Thyroid gland (tissue), 4 donors: ENCODE results near the gene SPOPL. TPM values are rescaled to one million over a fixed set of nuclear protein-coding genes. Genes with fewer than 3 reads are reported as not detected.

Experiments
- DNase-seq, 2 donors: peaks; one replicate each; pipeline ENCODE4 v3.0.0-alpha.2; 2019
- H3K27ac ChIP-seq, 3 donors: fragments of 200-600 bp; sonication (generic); 1 replicate in 2 of 3; 2 replicates in 1 of 3; pipeline ENCODE4 v1.5.1; 2016 to 2019; ENCODE audit warnings: mild to moderate bottlenecking in 1 of 3, moderate library complexity in 1 of 3
- H3K27me3 ChIP-seq: fragments of 200-600 bp; sonication (generic); one replicate; pipeline ENCODE4 v1.5.1; 2019
- H3K36me3 ChIP-seq, 2 donors: fragments of 200-600 bp; sonication (generic); one replicate each; pipeline ENCODE4 v1.5.1; 2016 to 2019
- H3K4me1 ChIP-seq, 2 donors: fragments of 200-600 bp; sonication (generic); one replicate each; pipeline ENCODE4 v1.5.1; 2017 to 2019
- H3K4me3 ChIP-seq, 3 donors: fragments of 200-600 bp; sonication (generic); replicated peaks in 1 of 3; 1 replicate in 2 of 3; 2 replicates in 1 of 3; pipeline ENCODE4 v1.5.1; 2016; ENCODE audit warnings: mild to moderate bottlenecking in 1 of 3
- H3K9me3 ChIP-seq: fragments of 200-600 bp; sonication (generic); one replicate; pipeline ENCODE4 v1.5.1; 2017
- POLR2A ChIP-seq, 2 donors: fragments of 450-650 bp; IDR thresholded peaks; one replicate each; pipeline ENCODE4 v1.6.1; 2017; ENCODE audit warnings: antibody characterized with exemption in 2 of 2, mild to moderate bottlenecking in 2 of 2, moderate library complexity in 1 of 2
- WGBS, 2 donors: methylation state at CpG; one replicate each; pipeline ENCODE4 v1.1.5; 2017; 5-methylcytosine and 5-hydroxymethylcytosine counted together
- intact Hi-C: fragments of 100-400 bp; cut with DNase I; formaldehyde crosslinking; loops from one replicate; pipeline ENCODE4 v1.15.1; 2023
- total RNA-seq, 4 donors: library from RNA; depleted of rRNA; stranded (reverse); fragments of >200 nt; gene quantifications; one replicate each; pipeline ENCODE4 v1.2.3, GENCODE V29; 2016
- TF ChIP-seq, protein P1 (sequence below), 6 experiments: fragments of 200-600 bp in 3 of 6; fragments of 450-650 bp in 3 of 6; sonication (generic) in 3 of 6; IDR thresholded peaks; one replicate each; pipeline ENCODE4 v1.5.1; 2016 to 2019; ENCODE audit warnings: antibody characterized with exemption in 6 of 6, mild to moderate bottlenecking in 2 of 6, inconsistent platforms in 1 of 6, moderate library complexity in 1 of 6

SPOPL gene
- total RNA-seq, 4 donors from 2014 or later = 18.0 to 32.7 (median 24.0) TPM

DNA sequence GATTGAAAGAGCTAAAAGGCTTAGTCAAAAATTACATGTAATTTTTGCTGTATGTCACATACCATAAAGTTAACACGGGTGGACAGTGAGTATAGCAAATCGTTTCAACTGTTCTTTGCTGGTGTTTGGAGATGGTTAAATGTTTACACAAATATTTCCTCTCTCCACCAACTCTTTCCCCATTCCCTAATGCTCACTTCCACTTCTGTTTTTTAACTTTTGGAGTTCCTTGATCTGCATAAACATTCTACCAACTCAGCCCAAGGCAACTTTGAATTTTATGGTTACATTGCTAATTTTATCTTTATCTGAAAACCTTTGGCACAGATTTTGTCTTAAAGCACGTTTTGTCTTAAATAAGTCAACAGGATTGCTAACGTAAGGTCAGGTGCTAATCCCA, 1.9 kb upstream of the SPOPL start:
- Histone ChIP-seq H3K27ac (no peak overlapping the region), H3K36me3 (no peaks in the 10 kb centered on the region), H3K4me1 (peaks cover 21 to 28% of the 10 kb centered on the region in 2 donors), H3K9me3 (no peaks in the 10 kb centered on the region), H3K4me3 (no peak overlapping the region), H3K27me3 (no peaks in the 10 kb centered on the region)
- WGBS, 2 donors = 81 to 86% methylated on average over 4 of the region's 4 CpGs
- no peak for TF ChIP-seq POLR2A (IDR thresholded peaks at IDR 0.05)
- DNase-seq = no peak
- intact Hi-C loops = no loop called here

DNA sequence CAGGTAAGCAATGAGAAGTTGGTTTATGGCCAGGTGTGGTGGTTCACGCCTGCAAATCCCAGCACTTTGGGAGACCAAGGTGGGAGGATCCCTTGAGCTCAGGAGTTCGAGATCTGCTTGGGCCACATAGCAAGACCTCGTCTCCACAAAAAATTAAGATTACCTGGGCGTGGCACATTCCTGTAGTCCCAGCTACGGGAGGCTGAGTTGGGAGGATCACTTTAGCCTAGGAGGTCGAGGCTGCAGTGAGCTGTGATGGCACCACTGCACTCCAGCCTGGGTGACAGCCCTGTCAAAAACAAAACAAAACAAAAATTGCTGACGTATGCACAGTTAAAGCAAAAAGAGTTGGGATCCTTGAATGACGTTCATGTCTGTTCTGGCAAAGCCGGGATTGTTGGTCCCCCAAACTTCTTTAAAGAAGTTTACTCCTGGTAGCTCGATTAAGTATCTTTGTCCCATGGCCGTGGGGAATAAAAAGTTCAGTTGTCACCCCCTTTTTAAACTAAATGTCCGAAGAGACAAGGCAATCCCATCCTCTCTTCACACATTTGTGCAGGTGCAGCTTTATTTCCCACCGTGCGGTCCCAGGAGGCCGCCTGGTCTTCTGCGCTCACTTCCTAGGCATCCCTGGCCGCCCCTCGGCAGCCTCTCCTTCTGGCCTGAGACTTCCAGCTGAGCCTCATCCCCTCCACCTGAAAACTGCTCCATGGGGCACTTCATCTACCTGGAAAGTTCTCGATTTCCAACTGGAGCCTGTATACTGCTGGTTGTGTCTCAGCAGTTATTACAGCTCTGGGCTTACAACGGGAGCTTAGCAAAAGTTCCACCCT, 762 bp upstream of the SPOPL start:
- Histone ChIP-seq H3K27ac (peak overlapping the region; percentile 81 to 89 (median 89)), H3K27me3 (no peaks in the 10 kb centered on the region), H3K36me3 (no peaks in the 10 kb centered on the region), H3K4me1 (peaks cover 22 to 28% of the 10 kb centered on the region in 2 donors), H3K9me3 (no peaks in the 10 kb centered on the region), H3K4me3 (peak overlapping the region; percentile 81 to 92 (median 84))
- intact Hi-C loops = no loop called here
- WGBS, 2 donors = 51 to 57% methylated on average over 19 to 20 of the region's 20 CpGs
- TF ChIP-seq POLR2A (IDR thresholded peaks at IDR 0.05) = no peak
- TF ChIP-seq, protein P1, sequence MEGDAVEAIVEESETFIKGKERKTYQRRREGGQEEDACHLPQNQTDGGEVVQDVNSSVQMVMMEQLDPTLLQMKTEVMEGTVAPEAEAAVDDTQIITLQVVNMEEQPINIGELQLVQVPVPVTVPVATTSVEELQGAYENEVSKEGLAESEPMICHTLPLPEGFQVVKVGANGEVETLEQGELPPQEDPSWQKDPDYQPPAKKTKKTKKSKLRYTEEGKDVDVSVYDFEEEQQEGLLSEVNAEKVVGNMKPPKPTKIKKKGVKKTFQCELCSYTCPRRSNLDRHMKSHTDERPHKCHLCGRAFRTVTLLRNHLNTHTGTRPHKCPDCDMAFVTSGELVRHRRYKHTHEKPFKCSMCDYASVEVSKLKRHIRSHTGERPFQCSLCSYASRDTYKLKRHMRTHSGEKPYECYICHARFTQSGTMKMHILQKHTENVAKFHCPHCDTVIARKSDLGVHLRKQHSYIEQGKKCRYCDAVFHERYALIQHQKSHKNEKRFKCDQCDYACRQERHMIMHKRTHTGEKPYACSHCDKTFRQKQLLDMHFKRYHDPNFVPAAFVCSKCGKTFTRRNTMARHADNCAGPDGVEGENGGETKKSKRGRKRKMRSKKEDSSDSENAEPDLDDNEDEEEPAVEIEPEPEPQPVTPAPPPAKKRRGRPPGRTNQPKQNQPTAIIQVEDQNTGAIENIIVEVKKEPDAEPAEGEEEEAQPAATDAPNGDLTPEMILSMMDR (IDR thresholded peaks at IDR 0.05) = no peak
- DNase-seq = no peak

DNA sequence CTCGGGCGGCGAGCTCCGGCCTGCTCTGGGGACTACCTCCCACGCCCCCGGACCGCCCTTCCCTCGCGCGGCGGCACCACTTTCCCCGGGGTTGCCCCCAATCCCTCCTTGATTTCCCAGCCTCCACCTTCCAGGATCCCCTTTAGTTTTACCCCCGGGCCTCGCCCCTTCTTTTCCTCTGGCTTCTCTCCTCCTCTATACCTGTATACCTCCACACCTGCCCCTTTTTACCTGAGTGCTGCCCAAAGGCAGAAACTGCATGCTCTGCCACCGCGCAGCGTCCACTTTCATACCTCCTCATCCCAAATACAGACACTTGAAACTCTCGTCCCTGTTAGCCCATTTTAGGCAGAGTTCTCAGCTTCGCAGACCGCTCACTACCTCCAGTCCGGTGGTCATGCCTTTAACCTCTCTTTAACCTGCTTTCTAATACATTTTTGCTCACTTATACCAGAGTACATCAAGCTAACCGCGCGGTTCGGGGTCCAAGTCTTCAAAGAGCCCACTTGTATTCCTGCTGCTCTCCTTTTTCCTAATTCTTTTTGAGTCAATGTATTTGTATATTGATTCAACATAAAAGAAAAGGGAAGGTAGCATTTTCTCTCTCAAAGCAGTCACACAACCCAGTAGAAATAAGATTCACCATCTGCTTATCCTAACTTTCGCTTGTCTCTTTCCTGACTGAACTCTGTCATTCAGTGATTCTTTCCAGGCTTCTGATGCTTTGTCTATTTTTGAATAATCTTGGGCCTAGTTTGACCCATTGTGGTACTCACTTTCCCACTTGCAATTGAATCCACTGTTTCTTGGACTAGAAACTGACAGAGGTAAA, 901 bp downstream of the SPOPL start:
- 4 to 5% methylated on average over 26 of the region's 26 CpGs for WGBS, 2 donors
- intact Hi-C loops = no loop called here
- Histone ChIP-seq H3K4me1 (peaks cover 25 to 43% of the 10 kb centered on the region in 2 donors), H3K4me3 (peak overlapping the region; percentile 61 to 92 (median 80)), H3K27ac (peak overlapping the region; percentile 75 to 89 (median 89)), H3K9me3 (no peaks in the 10 kb centered on the region), H3K36me3 (no peaks in the 10 kb centered on the region), H3K27me3 (no peaks in the 10 kb centered on the region)
- TF ChIP-seq, protein P1 (IDR thresholded peaks at IDR 0.05) = no peak
- TF ChIP-seq POLR2A (IDR thresholded peaks at IDR 0.05) = no peak
- no peak for DNase-seq

DNA sequence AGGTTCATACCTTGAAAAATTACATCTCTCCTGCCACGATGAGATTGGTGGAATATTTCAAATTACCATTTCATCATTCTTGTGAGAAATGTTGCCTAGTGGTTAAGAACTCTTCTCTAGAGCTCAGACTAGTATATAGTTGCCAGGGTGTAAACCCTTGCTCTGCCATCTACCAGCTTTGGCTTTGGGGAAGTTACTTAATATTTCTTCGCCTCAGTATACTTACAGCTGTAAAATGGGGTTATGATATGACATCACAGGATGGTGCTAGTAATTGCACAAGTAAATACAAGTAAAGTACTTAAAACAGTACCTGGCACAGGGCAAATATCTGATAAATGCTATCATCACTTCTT, 1.5 kb downstream of the SPOPL start:
- intact Hi-C loops = no loop called here
- H3K36me3 ChIP-seq = no peaks in the 10 kb centered on the region
- 54 to 55% methylated on average over 2 of the region's 2 CpGs for WGBS, 2 donors

DNA sequence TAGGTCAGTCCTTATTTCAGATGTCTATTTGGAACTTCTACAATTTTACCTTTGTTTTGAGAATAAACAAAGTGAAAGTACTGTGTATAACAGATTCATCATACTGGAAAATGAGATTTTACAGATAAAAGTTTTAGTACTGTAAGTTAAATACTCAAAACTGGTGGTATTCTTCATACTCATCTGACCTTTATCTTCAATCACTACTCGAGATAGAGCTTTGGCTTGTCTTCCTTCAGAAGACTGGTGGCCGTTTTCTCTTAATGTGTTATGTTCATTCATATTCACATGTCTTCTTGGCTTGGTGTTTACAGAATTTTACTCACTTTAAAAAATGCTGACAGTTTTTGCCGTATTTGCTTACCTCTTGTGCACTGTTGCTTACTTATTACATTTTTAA, 2.1 kb downstream of the SPOPL start:
- TF ChIP-seq POLR2A (IDR thresholded peaks at IDR 0.05) = no peak
- TF ChIP-seq, protein P1 (IDR thresholded peaks at IDR 0.05) = no peak

More for the DNA sequence above, 1.5 kb downstream of the SPOPL start:
- no peaks in the 10 kb centered on the region for H3K9me3 ChIP-seq
- DNase-seq = no peak
- H3K4me3 ChIP-seq = no peak overlapping the region
- H3K27me3 ChIP-seq = no peaks in the 10 kb centered on the region
- no peak overlapping the region for H3K27ac ChIP-seq
- TF ChIP-seq POLR2A (IDR thresholded peaks at IDR 0.05) = no peak
- TF ChIP-seq, protein P1 (IDR thresholded peaks at IDR 0.05) = no peak
- H3K4me1 ChIP-seq = peaks cover 27 to 43% of the 10 kb centered on the region in 2 donors

More for the DNA sequence above, 2.1 kb downstream of the SPOPL start:
- no peaks in the 10 kb centered on the region for H3K9me3 ChIP-seq
- no peak for DNase-seq
- H3K27ac ChIP-seq = no peak overlapping the region
- H3K4me3 ChIP-seq = no peak overlapping the region
- intact Hi-C loops = no loop called here
- H3K36me3 ChIP-seq = no peaks in the 10 kb centered on the region
- WGBS, 2 donors = 56% methylated on average over 3 of the region's 3 CpGs
- no peaks in the 10 kb centered on the region for H3K27me3 ChIP-seq
- peaks cover 27 to 43% of the 10 kb centered on the region in 2 donors for H3K4me1 ChIP-seq
